ENCODE results near the gene KCNMA1.

The KCNMA1 gene

DNA sequence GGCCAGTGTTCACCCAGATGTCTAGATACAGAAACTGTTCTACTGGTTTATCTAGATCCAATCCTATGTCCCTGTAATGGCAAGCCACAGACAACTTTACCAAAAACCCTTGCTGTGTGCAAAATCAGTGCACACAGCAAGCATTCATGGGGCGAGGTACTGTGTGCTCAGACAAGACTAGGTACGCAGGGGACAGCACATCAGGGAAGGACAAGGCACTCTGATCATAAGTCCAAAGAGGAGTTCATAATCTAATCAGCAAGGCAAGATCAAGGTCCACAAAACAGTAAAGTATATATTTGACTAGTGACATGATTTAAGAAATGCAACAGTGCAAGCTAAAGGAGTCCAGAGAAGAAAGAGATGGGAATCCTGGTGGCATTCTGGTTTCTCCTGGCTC is 25.9 kb downstream of the KCNMA1 start:
- H3K36me3 ChIP-seq (ENCODE audit: insufficient read depth) = no peaks in the 10 kb centered on the region
- H3K27me3 ChIP-seq (ENCODE audit: insufficient read depth, low read depth) = no peaks in the 10 kb centered on the region
- H3K4me1 ChIP-seq (ENCODE audit: low read depth, poor library complexity, severe bottlenecking) = no peaks in the 10 kb centered on the region
- H3K4me2 ChIP-seq = no peak overlapping the region
- H2AFZ ChIP-seq (ENCODE audit: low read depth) = no peak overlapping the region
- H3K79me2 ChIP-seq (ENCODE audit: insufficient read depth, low read depth) = no peaks in the 10 kb centered on the region
- no peak overlapping the region for H3K9ac ChIP-seq
- TF ChIP-seq, protein P1, sequence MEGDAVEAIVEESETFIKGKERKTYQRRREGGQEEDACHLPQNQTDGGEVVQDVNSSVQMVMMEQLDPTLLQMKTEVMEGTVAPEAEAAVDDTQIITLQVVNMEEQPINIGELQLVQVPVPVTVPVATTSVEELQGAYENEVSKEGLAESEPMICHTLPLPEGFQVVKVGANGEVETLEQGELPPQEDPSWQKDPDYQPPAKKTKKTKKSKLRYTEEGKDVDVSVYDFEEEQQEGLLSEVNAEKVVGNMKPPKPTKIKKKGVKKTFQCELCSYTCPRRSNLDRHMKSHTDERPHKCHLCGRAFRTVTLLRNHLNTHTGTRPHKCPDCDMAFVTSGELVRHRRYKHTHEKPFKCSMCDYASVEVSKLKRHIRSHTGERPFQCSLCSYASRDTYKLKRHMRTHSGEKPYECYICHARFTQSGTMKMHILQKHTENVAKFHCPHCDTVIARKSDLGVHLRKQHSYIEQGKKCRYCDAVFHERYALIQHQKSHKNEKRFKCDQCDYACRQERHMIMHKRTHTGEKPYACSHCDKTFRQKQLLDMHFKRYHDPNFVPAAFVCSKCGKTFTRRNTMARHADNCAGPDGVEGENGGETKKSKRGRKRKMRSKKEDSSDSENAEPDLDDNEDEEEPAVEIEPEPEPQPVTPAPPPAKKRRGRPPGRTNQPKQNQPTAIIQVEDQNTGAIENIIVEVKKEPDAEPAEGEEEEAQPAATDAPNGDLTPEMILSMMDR (conservative IDR thresholded peaks at IDR 0.05; ENCODE audit: low read depth, low read length) = no peak
- no peak overlapping the region for H3K27ac ChIP-seq
- no peaks in the 10 kb centered on the region for H4K20me1 ChIP-seq (ENCODE audit: insufficient read depth)
- H3K4me3 ChIP-seq (IDR thresholded peaks at IDR 0.05; ENCODE audit: insufficient read depth, low read depth, low read length) = no peak overlapping the region

DNA sequence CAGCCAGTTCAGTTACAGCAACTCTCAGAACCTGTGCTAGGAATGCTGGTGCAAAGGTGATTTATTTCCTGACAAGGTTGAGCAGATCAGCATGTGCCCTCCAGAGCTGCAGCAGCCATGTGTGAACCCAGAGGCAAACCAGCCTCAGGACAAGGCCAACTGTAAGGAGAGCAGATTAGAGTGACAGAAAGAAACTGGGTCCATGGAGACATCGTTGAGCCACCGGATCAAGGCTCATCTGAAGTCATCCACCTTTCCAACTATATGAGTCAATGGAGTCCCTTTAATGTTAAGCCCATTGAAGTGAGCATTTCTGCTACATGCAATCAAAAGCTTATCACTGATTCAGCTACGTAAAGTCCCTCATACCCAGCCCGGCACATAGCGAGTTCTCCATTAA is 26.4 kb downstream of the KCNMA1 start:
- no peaks in the 10 kb centered on the region for H3K79me2 ChIP-seq (ENCODE audit: insufficient read depth, low read depth)
- H4K20me1 ChIP-seq (ENCODE audit: insufficient read depth) = no peaks in the 10 kb centered on the region
- no peaks in the 10 kb centered on the region for H3K4me1 ChIP-seq (ENCODE audit: low read depth, poor library complexity, severe bottlenecking)
- no peak overlapping the region for H3K4me2 ChIP-seq
- H3K27ac ChIP-seq = no peak overlapping the region
- TF ChIP-seq, protein P1 (conservative IDR thresholded peaks at IDR 0.05; ENCODE audit: low read depth, low read length) = no peak
- H3K4me3 ChIP-seq (IDR thresholded peaks at IDR 0.05; ENCODE audit: insufficient read depth, low read depth, low read length) = no peak overlapping the region
- no peak overlapping the region for H3K9ac ChIP-seq
- no peak overlapping the region for H2AFZ ChIP-seq (ENCODE audit: low read depth)
- no peaks in the 10 kb centered on the region for H3K27me3 ChIP-seq (ENCODE audit: insufficient read depth, low read depth)
- no peaks in the 10 kb centered on the region for H3K36me3 ChIP-seq (ENCODE audit: insufficient read depth)

DNA sequence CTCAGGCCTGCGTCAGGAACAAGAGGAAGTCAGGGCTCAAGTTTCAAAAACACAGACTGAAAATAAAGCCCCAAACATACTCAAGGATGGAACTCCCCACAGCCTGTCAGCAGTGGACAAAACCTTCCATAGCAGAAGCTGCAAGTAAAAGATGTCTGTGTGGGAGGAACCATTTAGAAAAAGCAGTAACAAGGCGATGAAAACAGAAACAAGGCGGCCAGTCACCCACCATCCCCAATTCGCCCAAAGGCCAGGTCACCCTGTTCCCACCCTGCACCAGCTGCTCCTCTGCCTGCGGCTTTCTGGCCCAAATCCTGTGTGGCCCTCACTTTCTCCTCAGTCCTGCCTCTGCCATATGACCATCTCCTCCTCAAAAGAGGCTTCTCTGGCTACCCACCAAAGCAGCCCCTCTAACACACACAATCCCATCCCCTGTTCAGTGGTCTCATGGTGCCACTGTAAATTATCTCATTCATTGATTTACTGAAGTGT is 27.8 kb downstream of the KCNMA1 start:
- H3K27me3 ChIP-seq (ENCODE audit: insufficient read depth, low read depth) = no peaks in the 10 kb centered on the region
- H3K27ac ChIP-seq = no peak overlapping the region
- no peak overlapping the region for H3K4me3 ChIP-seq (IDR thresholded peaks at IDR 0.05; ENCODE audit: insufficient read depth, low read depth, low read length)
- H3K36me3 ChIP-seq (ENCODE audit: insufficient read depth) = no peaks in the 10 kb centered on the region
- no peaks in the 10 kb centered on the region for H4K20me1 ChIP-seq (ENCODE audit: insufficient read depth)
- H3K9ac ChIP-seq = no peak overlapping the region
- no peaks in the 10 kb centered on the region for H3K79me2 ChIP-seq (ENCODE audit: insufficient read depth, low read depth)
- TF ChIP-seq, protein P1 (conservative IDR thresholded peaks at IDR 0.05; ENCODE audit: low read depth, low read length) = no peak
- H3K4me1 ChIP-seq (ENCODE audit: low read depth, poor library complexity, severe bottlenecking) = no peaks in the 10 kb centered on the region
- H3K4me2 ChIP-seq = no peak overlapping the region
- H2AFZ ChIP-seq (ENCODE audit: low read depth) = no peak overlapping the region

DNA sequence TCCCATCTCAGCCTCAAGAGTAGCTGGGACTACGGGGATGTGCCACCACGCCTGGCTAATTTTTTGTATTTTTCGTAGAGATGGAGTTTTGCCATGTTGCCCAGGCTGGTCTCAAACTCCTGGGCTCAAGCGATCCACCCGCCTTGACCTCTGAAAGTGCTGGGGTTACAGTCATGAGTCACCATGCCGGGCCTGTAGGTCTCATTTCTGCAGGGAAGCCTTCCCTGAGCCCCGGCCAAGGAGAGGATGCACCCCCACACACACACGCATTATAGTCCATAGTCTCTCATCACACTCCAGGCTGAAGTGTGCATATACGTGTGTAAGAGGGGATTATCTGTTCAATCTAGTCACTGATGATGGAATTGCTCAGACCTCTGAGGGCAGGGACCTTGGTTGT is 29.3 kb downstream of the KCNMA1 start:
- H2AFZ ChIP-seq (ENCODE audit: low read depth) = no peak overlapping the region
- H3K4me2 ChIP-seq = no peak overlapping the region
- H3K4me3 ChIP-seq (IDR thresholded peaks at IDR 0.05; ENCODE audit: insufficient read depth, low read depth, low read length) = no peak overlapping the region
- no peak overlapping the region for H3K27ac ChIP-seq
- no peak overlapping the region for H3K9ac ChIP-seq
- H3K4me1 ChIP-seq (ENCODE audit: low read depth, poor library complexity, severe bottlenecking) = peaks cover 15% of the 10 kb centered on the region
- no peaks in the 10 kb centered on the region for H4K20me1 ChIP-seq (ENCODE audit: insufficient read depth)
- TF ChIP-seq, protein P1 (conservative IDR thresholded peaks at IDR 0.05; ENCODE audit: low read depth, low read length) = no peak
- no peaks in the 10 kb centered on the region for H3K27me3 ChIP-seq (ENCODE audit: insufficient read depth, low read depth)
- H3K79me2 ChIP-seq (ENCODE audit: insufficient read depth, low read depth) = no peaks in the 10 kb centered on the region
- no peaks in the 10 kb centered on the region for H3K36me3 ChIP-seq (ENCODE audit: insufficient read depth)

Measured in KMS-11 (cell line).